Lung (tissue), 12 donors: ENCODE measurements around the gene ZFAND3. TPM values are rescaled to one million over a fixed set of nuclear protein-coding genes. Genes with fewer than 3 reads are reported as not detected.

Experiments used
- ATAC-seq: fragments of 200-7000 bp; cut with Tn5 transposase; one replicate; pipeline ENCODE4 v1.9.1; 2020; ENCODE audit warnings: moderate number of reproducible peaks; ENCODE audit not compliant: insufficient read depth, low FRiP score
- DNase-seq, 3 donors: peaks; one replicate each; pipeline ENCODE4 v3.0.0-alpha.2; 2013 to 2017
- H3K27ac ChIP-seq, 2 donors: one replicate each; pipeline ENCODE4 v1.5.1; 2013; ENCODE audit warnings: mild to moderate bottlenecking in 2 of 2, moderate library complexity in 2 of 2, control low read depth in 1 of 2, inconsistent platforms in 1 of 2, low read depth in 1 of 2, low read length in 1 of 2
- H3K27me3 ChIP-seq, 3 donors: one replicate each; pipeline ENCODE4 v1.5.1; 2013; ENCODE audit warnings: low read length in 2 of 3; ENCODE audit not compliant: control insufficient read depth in 3 of 3, insufficient read depth in 3 of 3
- H3K36me3 ChIP-seq, 4 donors: one replicate each; pipeline ENCODE4 v1.5.1; 2013; ENCODE audit warnings: low read length in 4 of 4, mild to moderate bottlenecking in 1 of 4, moderate library complexity in 1 of 4; ENCODE audit not compliant: control insufficient read depth in 4 of 4, insufficient read depth in 4 of 4
- H3K4me1 ChIP-seq, 5 donors: one replicate each; pipeline ENCODE4 v1.5.1; 2013; ENCODE audit warnings: low read length in 5 of 5, mild to moderate bottlenecking in 2 of 5, moderate library complexity in 1 of 5; ENCODE audit not compliant: control insufficient read depth in 5 of 5, insufficient read depth in 5 of 5
- H3K4me3 ChIP-seq: one replicate; pipeline ENCODE4 v1.5.1; 2013; ENCODE audit warnings: mild to moderate bottlenecking, control low read depth, moderate library complexity
- H3K9ac ChIP-seq, 2 donors: one replicate each; pipeline ENCODE4 v1.5.1; 2013; ENCODE audit warnings: low read length in 2 of 2, control low read depth in 1 of 2; ENCODE audit not compliant: insufficient read depth in 1 of 2
- H3K9me3 ChIP-seq, 4 donors: one replicate each; pipeline ENCODE4 v1.5.1; 2013; ENCODE audit warnings: low read length in 3 of 4, mild to moderate bottlenecking in 1 of 4, moderate library complexity in 1 of 4; ENCODE audit not compliant: control insufficient read depth in 4 of 4, insufficient read depth in 3 of 4
- WGBS, 2 donors: extraction: QIAGEN DNeasy Blood & Tissue Kit; methylation state at CpG; one replicate each; pipeline ENCODE4 v1.1.7; 2013; 5-methylcytosine and 5-hydroxymethylcytosine counted together
- polyA plus RNA-seq, 2 donors: library from polyadenylated mRNA; stranded (reverse); fragments of 200-250 nt; gene quantifications; one replicate each; pipeline ENCODE4 v1.2.1, GENCODE V29; 2013
- total RNA-seq, 2 donors: library from RNA; depleted of rRNA in 1 of 2; stranded (reverse); fragments of >200 nt in 1 of 2; gene quantifications; one replicate each; pipeline ENCODE4 v1.2.1, GENCODE V29; 2014 to 2021
- TF ChIP-seq, protein P1 (sequence below): IDR thresholded peaks from 2 replicates; pipeline ENCODE4 v1.5.1; 2012; ENCODE audit warnings: mild to moderate bottlenecking; ENCODE audit errors: control extremely low read depth, extremely low read depth
- donor health status: control.
- donor health status: control.
- donor health status: Bipolar disorder and iron deficiency.
- donor health status: healthy.
- donor health status: DM: yes; HTN: yes; CAD: no.

ZFAND3 gene
- total and polyA plus RNA-seq, 4 donors: 27.6 to 63.6 (median 51.3) TPM

DNA sequence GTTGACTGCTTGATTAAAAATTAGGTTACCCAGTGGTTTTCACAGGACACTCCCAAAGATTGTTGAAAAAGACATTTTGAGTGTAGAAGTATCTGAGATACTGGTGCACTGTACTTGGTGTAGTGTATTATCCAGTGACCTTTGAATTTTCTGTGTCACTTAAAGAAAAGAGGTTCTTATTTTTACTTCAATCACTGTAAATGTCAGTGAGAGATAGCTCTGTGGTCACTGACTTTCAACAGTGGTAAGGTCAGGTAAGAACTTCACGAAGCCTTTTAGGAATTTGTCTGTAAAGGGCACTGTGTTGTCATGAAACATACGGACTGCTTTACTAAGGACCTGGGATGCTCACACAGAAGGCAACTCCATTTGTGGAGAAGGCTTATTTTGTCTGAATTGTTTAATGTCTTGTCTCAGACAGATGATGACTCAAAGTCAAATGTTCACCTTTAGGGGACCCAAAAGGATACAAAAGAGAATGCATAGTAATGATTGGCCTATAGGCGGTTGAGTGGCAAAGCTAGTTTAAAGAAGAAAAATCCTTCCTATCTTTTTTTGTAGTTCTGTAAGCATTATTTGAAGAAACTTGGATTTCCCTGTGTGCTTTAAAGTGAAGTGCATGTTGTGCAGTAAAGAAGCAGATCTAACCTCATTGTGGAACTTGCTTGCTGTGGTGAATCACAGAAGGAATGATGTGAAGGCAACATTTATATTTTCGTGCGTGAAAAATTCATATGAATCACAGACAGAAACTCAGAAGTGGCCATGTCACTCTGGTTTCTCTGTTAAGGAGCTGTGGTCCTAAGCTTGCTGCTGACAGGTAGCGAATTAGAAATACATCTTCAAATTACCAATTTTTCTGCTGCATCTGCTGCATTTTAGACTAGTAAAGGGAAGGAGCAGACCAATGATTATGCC lies 47.3 kb downstream of the ZFAND3 start:
- Histone ChIP-seq H3K4me1 (peaks cover 0 to 24% (median 0%) of the 10 kb centered on the region in 5 donors), H3K27me3 (no peaks in the 10 kb centered on the region), H3K27ac (no peak overlapping the region), H3K9ac (no peak overlapping the region), H3K9me3 (peaks cover 0 to under 1% (median 0%) of the 10 kb centered on the region in 4 donors), H3K4me3 (no peak overlapping the region), H3K36me3 (peaks cover 0 to 2% (median 0%) of the 10 kb centered on the region in 4 donors)
- ATAC-seq (no peak), DNase-seq (no peak)
- 87 to 88% methylated on average over 6 of the region's 6 CpGs for WGBS, 2 donors
- TF ChIP-seq, protein P1, sequence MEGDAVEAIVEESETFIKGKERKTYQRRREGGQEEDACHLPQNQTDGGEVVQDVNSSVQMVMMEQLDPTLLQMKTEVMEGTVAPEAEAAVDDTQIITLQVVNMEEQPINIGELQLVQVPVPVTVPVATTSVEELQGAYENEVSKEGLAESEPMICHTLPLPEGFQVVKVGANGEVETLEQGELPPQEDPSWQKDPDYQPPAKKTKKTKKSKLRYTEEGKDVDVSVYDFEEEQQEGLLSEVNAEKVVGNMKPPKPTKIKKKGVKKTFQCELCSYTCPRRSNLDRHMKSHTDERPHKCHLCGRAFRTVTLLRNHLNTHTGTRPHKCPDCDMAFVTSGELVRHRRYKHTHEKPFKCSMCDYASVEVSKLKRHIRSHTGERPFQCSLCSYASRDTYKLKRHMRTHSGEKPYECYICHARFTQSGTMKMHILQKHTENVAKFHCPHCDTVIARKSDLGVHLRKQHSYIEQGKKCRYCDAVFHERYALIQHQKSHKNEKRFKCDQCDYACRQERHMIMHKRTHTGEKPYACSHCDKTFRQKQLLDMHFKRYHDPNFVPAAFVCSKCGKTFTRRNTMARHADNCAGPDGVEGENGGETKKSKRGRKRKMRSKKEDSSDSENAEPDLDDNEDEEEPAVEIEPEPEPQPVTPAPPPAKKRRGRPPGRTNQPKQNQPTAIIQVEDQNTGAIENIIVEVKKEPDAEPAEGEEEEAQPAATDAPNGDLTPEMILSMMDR: no peak

DNA sequence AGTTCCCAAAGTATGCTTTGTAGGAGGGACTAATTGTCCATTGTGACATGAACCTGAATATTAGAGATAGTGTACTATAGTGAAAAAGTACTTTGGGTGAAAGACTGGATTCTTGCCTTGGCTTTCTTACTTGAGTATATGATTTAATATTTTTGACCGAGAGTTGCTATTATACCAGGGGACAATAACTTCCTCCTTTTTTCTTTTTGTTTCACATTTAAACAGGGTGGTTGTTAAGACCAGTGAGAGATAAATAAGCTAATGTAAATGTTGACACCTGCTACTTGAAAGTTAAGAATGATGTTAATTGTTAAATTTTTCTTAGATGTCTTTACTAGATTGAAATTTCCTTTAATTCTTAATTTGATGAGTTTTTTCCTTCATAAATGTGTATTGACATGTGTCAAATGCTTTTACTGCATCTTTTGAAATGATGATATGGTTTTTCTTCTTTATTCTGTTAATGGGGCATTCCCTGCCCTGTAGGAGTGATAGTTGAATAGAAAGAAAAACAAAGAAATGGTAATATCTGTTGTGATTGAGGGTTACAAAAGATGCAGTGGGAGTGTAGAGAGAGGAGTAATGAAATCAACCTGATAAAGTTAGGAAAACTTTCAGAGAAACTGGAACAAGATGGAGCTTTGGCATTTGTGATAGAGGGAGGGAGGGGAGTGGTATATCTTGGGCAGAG lies 48.4 kb downstream of the ZFAND3 start:
- ATAC-seq (no peak), DNase-seq (no peak)
- Histone ChIP-seq H3K27ac (peak overlapping the region in 1 of 2 donors; percentile 3), H3K36me3 (peaks cover 0 to 2% (median 0%) of the 10 kb centered on the region in 4 donors), H3K9me3 (peaks cover 0 to 3% (median 0%) of the 10 kb centered on the region in 4 donors), H3K9ac (no peak overlapping the region), H3K27me3 (no peaks in the 10 kb centered on the region), H3K4me1 (peaks cover 0 to 26% (median 0%) of the 10 kb centered on the region in 5 donors), H3K4me3 (no peak overlapping the region)
- TF ChIP-seq, protein P1: no peak
- WGBS, 2 donors: 5 to 28% methylated on average over 1 of the region's 1 CpG

DNA sequence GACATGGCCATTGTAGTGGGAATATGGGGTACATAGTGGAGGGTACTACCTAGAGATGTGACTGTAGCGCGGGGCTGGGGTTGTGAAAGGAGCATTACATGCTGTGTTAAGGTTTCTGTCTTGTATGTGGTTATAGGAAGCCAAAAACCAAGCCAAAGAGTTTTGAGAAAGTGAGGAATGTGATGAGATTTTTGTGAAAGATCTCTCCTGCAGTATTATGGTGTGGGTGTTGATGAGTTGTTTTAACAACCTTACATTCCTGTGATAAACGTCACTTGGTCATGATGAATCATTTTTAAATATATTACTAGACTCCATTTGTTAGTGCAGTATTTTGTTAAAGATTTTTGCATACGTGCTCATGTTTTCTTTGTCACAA lies 48.9 kb downstream of the ZFAND3 start:
- DNase-seq (no peak), ATAC-seq (peak; percentile 31)
- Histone ChIP-seq H3K36me3 (peaks cover 0 to 2% (median 0%) of the 10 kb centered on the region in 4 donors), H3K4me1 (peaks cover 0 to 26% (median 0%) of the 10 kb centered on the region in 5 donors), H3K4me3 (no peak overlapping the region), H3K9me3 (peaks cover 0 to 3% (median 0%) of the 10 kb centered on the region in 4 donors), H3K9ac (no peak overlapping the region), H3K27me3 (no peaks in the 10 kb centered on the region), H3K27ac (peak overlapping the region in 1 of 2 donors; percentile 3)
- 73 to 84% methylated on average over 4 of the region's 4 CpGs for WGBS, 2 donors
- TF ChIP-seq, protein P1: no peak
